VCaP (cell line): Measurements from ENCODE around the gene MGA.

Experiments used
- H3K27ac ChIP-seq: fragments of 450-650 bp; 2 replicates; pipeline ENCODE4 v1.5.1; 2017
- TF ChIP-seq, protein P1 (sequence below): fragments of 450-650 bp; conservative IDR thresholded peaks from 2 replicates; pipeline ENCODE4 v1.5.1; 2017; ENCODE audit warnings: mild to moderate bottlenecking, moderate library complexity

Gene MGA

DNA sequence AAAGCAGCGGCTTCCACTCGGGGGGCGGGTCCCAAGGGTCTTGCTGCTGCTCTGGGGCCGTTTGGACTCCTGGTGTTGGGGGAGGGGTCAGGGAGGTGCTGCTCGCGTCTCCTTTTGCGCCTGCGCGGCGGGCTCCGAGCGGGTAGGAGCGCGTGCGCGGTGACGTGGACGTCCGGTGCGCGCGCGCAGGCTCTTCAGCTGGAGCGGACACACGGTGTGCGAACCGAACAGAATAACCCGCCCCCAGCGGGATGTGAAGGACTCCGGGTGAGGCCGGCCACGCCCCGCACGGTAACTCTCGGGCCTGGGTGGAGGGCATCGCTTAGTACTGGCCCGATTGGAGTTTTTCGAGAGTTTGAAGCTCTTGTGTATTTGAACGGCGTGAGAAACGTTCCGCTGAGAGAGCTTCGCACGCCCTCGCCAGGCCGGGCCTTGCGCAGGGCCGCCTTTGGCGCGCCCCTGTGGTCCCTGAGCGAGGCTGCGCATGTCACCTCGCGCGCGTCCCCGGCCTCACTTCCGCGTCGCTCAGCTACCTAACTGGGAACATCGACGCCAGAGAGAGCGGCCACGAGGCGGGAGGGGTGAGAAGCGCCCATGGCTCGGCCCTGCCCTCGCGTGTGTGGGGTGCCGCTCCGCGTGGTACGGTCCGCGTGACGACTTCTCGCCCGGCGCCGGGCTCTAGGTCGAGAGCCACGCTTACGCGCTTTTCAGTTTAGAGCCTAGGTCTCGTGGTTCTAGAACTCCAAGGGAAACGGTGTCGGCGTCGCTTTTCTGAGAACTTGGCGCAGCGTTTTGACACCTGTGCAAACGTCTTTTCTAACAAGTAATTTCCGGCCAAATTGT lies at the start of gene MGA:
TSS of gene MGA (plus strand) at position 171 of the 843 bp plus-strand sequence.
- peak within 1 kb of the TSS; percentile 83 for H3K27ac ChIP-seq
- TF ChIP-seq, protein P1, sequence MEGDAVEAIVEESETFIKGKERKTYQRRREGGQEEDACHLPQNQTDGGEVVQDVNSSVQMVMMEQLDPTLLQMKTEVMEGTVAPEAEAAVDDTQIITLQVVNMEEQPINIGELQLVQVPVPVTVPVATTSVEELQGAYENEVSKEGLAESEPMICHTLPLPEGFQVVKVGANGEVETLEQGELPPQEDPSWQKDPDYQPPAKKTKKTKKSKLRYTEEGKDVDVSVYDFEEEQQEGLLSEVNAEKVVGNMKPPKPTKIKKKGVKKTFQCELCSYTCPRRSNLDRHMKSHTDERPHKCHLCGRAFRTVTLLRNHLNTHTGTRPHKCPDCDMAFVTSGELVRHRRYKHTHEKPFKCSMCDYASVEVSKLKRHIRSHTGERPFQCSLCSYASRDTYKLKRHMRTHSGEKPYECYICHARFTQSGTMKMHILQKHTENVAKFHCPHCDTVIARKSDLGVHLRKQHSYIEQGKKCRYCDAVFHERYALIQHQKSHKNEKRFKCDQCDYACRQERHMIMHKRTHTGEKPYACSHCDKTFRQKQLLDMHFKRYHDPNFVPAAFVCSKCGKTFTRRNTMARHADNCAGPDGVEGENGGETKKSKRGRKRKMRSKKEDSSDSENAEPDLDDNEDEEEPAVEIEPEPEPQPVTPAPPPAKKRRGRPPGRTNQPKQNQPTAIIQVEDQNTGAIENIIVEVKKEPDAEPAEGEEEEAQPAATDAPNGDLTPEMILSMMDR, result peak; percentile 15; the same call in 1 of the 2 replicates

DNA sequence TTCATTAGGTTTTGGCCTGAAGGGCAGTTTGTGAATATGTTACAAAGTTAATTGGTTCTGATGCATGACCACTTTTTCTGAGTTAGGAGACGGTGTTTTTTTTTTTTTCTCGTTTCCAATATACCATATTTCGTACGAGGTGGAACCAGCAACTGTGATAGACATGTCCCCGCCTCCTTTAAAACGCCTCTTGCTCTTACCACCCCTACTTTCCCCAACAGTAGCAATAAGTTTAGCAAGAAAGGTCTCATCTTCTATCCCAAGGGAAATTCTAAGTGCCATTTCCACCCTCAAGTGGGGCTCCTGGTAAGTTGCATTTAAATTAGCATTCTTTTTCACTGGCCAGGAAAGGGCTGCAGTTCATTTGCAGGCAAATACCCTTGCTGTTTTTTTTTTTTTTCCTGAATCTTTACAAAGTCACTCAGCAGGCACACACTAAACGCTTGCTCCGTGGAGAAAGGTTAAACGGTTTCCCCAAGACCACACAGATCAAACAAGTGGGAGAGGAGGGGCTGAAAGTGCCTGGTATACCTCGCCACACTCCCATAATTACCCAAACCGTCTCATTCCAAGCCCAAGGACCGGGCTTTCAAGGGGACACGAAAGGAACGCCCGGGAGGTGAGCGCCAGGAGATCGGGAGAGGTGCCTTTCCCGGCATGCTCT lies 39.5 kb upstream of the MGA start:
- peak overlapping the region; percentile 95 for H3K27ac ChIP-seq

DNA sequence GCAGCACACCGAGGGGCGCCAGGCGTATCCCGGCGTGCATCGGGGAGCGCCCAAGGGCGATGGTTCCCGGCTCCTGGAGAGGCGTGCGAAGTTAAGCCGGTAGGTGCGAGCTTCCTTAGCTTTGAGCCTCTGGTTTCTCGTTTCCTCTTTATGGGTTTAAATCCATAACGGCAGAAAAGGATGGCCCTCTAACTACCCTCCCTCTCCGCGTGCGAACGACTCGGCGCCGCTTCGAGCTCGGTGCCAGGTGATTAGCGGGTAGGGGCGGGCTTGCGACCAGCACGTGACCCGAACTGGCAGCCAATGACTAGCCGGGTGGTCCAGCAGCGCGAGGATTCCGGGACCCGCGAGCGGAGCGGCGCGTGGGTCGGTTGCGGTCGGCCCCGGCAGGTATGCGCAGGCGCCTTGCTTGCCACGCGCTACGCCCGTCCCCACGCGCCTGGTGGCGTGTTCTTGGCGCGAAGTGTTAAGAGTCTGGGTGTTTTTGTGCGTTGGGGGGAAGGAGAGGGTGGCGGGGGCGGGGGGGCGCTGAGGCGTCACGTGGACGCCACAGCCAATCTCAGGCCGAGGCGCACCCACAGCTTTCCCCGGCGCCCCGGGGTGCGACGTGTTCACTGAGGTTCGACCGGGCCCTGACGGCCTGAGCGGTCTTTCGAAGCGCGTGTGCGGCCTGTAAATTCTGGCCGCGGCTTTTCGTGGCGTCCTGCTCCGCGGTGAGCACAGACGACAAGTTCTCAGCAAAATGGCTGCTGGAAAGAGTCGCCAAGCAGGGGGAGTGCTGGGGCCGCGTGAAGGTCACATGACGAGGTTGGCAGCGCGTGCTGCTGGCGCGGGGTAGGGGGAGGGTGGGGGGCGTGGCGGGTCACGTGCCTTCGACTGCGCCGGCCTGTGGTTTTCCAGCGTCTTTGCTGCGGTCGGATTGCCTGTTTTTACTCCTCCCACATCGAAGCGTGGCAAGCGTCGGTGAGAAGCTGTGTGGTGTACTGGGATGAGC lies 38.7 kb upstream of the MGA start:
- peak overlapping the region; percentile 95 for H3K27ac ChIP-seq
- TF ChIP-seq, protein P1, result no peak

More for the DNA sequence above, 39.5 kb upstream of the MGA start:
- TF ChIP-seq, protein P1, result no peak

DNA sequence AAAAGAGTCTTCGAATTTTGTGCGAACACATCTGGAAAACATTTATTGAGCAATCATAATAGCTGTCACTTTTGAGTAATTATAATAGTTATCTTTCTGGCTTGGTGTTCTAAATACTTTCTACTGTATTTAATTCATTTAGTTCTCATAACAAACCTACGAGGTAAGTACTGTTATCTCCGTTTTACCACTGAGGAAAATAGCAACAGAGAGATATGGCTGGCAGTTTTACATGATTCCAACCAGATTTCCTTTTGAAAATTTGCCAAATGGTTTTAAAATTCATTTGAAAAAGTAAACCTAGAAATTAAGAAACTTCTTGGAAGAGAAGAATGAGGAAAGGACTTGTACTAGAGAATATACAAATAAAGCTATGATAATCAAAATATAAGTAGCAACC lies 37.3 kb upstream of the MGA start:
- H3K27ac ChIP-seq, result peak overlapping the region; percentile 95; the same call in 1 of the 2 replicates
- TF ChIP-seq, protein P1, result no peak

DNA sequence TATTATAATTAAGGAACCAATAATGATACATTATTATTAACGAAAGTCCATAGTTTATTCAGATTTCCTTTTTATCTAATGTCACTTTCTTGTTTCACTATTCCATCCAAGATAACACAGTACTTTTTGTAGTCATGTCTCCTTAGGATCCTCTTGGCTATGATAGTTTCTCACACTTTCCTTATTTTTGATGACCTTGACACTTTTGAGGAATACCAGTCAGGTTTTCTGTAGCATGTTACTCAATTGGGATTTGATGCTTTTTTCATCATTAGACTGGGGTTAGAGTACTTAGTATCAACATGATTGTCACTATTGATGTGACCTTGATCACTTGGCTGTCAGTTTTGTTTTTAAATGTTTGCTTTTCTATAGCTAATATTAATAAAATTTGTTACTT lies 33.0 kb upstream of the MGA start:
- no peak overlapping the region for H3K27ac ChIP-seq
- TF ChIP-seq, protein P1, result no peak

DNA sequence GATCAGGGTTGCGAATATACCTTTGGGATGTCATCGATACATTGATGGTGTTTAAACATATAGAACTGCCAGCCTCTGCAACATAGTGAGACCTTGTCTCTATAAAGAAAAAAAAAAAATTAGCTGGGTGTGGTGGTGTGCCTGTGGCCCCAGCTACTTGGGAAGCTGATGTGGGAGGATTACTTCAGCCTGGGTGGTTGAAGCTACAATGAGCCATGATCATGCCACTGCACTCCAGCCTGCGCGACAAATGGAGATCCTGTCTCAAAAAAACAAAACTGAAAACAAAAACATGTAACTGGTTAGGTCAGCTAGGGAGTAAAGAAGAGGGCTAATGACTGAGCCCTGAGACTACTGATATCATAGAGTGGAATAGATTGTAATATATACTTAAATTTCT lies 30.7 kb upstream of the MGA start:
- no peak overlapping the region for H3K27ac ChIP-seq
- TF ChIP-seq, protein P1, result no peak
